C4-2B (cell line): Measurements from ENCODE around the gene SLC4A1AP.
"Not testable (repeated sequence)": the region's sequence is repeated elsewhere in the genome, so short reads cannot be mapped to it uniquely, and the experiment has no call there.

ENCODE experiments used
- H3K27ac ChIP-seq: fragments of 450-650 bp; 2 replicates; pipeline ENCODE4 v1.5.1; 2017
- ZFX ChIP-seq: fragments of 450-650 bp; IDR thresholded peaks from 2 replicates; pipeline ENCODE4 v1.6.1; 2017
- TF ChIP-seq, protein P1 (sequence below): fragments of 450-650 bp; conservative IDR thresholded peaks from 2 replicates; pipeline ENCODE4 v1.5.1; 2017; ENCODE audit warnings: mild to moderate bottlenecking

Gene SLC4A1AP, protein sequence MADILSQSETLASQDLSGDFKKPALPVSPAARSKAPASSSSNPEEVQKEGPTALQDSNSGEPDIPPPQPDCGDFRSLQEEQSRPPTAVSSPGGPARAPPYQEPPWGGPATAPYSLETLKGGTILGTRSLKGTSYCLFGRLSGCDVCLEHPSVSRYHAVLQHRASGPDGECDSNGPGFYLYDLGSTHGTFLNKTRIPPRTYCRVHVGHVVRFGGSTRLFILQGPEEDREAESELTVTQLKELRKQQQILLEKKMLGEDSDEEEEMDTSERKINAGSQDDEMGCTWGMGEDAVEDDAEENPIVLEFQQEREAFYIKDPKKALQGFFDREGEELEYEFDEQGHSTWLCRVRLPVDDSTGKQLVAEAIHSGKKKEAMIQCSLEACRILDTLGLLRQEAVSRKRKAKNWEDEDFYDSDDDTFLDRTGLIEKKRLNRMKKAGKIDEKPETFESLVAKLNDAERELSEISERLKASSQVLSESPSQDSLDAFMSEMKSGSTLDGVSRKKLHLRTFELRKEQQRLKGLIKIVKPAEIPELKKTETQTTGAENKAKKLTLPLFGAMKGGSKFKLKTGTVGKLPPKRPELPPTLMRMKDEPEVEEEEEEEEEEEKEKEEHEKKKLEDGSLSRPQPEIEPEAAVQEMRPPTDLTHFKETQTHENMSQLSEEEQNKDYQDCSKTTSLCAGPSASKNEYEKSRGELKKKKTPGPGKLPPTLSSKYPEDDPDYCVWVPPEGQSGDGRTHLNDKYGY

DNA sequence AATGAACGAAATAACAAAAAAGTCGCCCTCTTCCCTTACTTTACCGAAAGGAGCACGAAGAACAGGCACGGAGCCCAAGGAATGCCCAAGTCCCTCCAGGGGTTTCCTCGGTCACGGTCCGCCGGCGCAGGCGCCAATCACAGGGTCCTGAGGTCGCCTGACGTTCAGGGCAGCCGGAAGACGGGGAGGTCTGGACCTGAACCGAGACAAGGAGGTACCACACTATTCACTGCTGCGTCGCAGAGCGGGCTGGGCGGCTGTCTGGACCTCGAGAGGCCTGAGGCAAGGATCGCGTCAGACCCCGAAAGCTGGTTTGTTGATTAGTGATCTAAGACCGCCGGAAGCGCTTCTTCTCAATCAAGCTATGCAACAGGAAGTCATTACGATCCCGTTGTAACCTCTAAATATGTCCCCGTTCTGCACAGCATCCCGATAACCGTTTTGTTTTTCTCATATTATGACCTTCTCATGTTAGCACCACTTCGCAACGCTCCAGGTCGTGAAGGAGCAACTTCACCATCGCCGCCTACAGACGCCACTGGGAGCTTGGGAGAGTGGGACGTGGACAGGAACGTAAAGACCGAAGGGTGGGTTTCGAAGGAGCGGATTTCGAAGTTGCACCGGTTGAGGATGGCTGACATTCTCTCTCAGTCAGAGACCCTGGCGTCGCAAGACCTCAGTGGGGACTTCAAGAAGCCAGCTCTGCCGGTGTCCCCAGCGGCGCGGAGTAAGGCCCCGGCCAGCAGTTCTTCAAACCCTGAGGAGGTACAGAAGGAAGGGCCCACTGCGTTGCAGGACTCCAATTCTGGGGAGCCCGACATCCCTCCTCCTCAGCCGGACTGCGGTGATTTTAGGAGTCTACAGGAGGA is at the start of gene SLC4A1AP, which contains the start of gene SUPT7L:
Gene SLC4A1AP (plus strand): TSS at position 605 of the 869 bp plus-strand sequence. CDS start 26 bp downstream, at position 631.
Gene SUPT7L (minus strand): TSS at position 330 of the 869 bp plus-strand sequence. CDS start 1,422 bp downstream, outside the sequence.
- TF ChIP-seq ZFX: no peak; the same call in none of the 2 replicates
- TF ChIP-seq, protein P1, sequence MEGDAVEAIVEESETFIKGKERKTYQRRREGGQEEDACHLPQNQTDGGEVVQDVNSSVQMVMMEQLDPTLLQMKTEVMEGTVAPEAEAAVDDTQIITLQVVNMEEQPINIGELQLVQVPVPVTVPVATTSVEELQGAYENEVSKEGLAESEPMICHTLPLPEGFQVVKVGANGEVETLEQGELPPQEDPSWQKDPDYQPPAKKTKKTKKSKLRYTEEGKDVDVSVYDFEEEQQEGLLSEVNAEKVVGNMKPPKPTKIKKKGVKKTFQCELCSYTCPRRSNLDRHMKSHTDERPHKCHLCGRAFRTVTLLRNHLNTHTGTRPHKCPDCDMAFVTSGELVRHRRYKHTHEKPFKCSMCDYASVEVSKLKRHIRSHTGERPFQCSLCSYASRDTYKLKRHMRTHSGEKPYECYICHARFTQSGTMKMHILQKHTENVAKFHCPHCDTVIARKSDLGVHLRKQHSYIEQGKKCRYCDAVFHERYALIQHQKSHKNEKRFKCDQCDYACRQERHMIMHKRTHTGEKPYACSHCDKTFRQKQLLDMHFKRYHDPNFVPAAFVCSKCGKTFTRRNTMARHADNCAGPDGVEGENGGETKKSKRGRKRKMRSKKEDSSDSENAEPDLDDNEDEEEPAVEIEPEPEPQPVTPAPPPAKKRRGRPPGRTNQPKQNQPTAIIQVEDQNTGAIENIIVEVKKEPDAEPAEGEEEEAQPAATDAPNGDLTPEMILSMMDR: no peak
- H3K27ac ChIP-seq: peak within 1 kb of the TSS; percentile 85

DNA sequence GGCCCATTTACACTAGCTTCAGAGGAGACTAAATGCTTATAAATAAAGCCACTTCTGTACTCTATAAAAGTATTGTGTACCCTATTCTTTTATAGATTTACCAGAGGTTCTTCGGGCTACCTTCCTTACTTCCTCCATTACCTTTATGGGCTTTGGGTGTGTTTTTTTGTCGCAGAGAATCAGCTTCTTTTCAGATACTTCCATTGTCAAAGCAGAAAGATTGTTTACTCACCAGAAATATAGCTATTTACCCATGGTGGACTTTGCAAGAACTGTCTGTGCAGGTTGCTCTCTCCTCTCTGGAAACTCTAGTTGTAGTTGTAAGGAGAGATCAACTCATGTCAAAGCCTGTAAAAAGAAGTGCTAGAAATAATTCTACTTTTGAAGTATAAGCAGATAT is 49.7 kb upstream of the SLC4A1AP start:
- no peak overlapping the region for H3K27ac ChIP-seq
- TF ChIP-seq ZFX: no peak
- TF ChIP-seq, protein P1: no peak

GRCh38 chr2:27615316-27615715 is 48.4 kb upstream of the SLC4A1AP start:
- H3K27ac ChIP-seq: no peak overlapping the region
- TF ChIP-seq ZFX: no peak
- TF ChIP-seq, protein P1: no peak

GRCh38 chr2:27621524-27621923 is 42.2 kb upstream of the SLC4A1AP start:
- no peak overlapping the region for H3K27ac ChIP-seq
- TF ChIP-seq, protein P1: no peak
- no peak for TF ChIP-seq ZFX

DNA sequence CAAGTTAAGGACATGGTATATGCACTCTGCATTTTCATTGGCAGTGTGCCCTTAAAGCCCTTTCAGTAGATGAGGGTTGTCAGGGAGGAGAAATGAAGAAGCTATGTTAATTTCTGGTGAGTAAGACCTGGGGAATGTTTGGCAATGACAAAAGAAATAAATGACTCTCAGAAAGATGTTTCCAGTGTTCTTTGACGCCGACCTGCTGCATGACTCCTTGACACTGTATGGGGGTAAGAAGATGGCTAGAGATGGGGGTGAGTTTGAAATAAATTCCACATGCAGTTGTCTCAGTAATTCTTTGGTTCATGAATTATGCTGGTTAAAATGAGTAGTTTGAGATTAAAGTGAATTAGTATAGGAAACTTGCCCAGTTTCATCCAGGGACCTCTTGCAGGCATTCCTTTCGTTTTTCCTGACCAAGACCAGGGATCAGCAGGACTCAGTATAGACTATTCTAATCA is 40.7 kb upstream of the SLC4A1AP start:
- no peak overlapping the region for H3K27ac ChIP-seq
- no peak for TF ChIP-seq ZFX
- TF ChIP-seq, protein P1: no peak

GRCh38 chr2:27624943-27625342 is 38.7 kb upstream of the SLC4A1AP start:
- TF ChIP-seq, protein P1: no peak
- no peak for TF ChIP-seq ZFX
- no peak overlapping the region for H3K27ac ChIP-seq

GRCh38 chr2:27626323-27626722 is 37.4 kb upstream of the SLC4A1AP start:
- H3K27ac ChIP-seq: not testable (repeated sequence)

DNA sequence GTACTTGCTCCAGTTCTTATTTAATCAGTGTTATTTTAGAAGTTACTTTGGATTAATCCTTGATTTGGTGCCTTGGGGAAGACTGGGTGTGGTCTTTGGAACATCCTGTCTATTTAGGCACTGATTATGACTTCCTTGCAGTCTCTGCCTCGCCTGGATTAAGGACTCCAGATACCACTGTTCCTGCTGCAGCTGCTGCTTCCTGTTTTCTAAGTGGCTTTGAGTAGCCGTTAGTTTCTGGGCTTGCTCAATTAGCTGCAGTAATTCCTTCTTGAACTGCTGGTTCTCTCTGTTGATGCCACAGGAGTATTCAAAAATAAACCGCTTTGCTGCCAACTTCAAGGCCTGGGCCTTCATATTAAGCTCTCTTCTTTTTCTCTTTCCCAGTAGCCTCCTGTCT is 36.8 kb upstream of the SLC4A1AP start:
- H3K27ac ChIP-seq: not testable (repeated sequence)
